AG09319 (cell line): ENCODE results near the gene RCSD1.
A peak's percentile ranks its signal among the peaks of the same experiment; 100 is the strongest.

Source experiments
- DNase-seq: peaks from one replicate; pipeline ENCODE4 v3.0.0-alpha.2; 2010; ENCODE audit warnings: low read depth; ENCODE audit errors: extremely low read depth
- CTCF ChIP-seq: IDR thresholded peaks from 2 replicates; pipeline ENCODE4 v1.5.1; 2011; ENCODE audit warnings: low read depth, mild to moderate bottlenecking, inconsistent platforms, low read length, moderate library complexity

RCSD1 gene

DNA sequence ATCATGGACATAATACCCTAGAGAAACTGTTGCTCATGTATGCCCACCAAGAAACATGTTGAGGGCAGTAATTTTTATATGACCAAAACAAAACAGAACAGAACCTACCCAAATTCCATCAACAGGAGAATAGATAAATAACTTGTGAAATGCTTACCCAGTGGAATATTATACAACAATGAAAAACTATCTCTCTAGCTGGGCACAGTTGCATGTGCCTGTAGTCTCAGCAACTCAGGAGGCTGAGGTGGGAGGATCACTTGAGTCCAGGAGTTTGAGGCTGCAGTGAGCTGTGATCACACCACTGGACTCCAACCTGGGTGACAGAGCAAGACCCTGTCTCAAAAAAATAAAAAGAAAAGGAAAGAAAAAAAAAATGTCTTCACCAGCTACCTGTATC is 37.6 kb upstream of the RCSD1 start:
- no peak for TF ChIP-seq CTCF
- DNase-seq: no peak

GRCh38 chr1:167593860-167594259 is 36.2 kb upstream of the RCSD1 start:
- TF ChIP-seq CTCF: no peak
- DNase-seq: no peak

DNA sequence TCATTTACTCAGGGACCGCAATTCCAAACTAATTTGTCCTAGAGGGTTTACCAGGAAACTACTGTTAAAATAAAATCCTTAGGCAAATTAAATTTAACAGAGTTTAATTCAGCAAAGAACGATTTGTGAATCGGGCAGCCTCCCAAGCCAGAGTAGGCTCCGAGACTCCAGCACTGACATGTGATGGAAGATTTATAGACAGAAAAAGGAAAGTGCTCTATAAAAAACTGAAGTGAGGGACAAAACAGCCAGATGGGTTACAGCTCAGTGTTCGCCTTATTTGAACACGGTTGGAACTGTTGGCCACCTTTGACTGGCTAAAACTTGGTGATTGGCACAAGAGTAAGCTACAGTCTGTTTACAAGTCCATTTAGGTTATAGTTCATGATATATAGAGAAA is 35.2 kb upstream of the RCSD1 start:
- DNase-seq: no peak

DNA sequence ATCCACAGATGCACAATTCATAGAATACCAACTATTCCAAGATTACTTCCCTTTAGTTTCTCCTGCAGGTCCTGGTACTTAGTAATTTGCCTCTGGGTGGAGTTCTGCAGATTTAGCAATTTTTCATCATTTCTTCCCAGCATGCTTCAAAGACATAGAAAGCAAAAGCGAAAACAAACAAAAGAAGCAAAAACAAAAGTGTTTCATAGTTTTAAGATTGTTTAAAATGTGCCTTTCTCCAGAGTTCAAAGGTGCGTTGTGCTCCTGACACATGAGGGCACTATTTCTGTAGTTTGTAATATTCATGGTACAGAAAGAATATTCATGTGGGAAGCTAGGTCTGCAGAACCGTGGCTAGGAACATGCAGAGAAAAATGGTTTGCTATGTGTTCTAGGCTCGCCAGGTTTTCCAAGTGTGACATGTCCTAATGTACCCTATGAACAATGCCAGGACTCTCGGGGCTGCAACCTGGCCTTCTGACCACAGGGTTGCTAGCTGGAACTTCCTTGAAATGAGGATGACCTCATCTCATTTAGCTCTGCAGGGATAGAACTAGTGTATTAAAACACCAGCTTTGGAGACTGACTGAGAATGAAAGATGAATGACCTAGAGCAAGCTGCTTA is 30.0 kb upstream of the RCSD1 start:
- no peak for DNase-seq
- TF ChIP-seq CTCF: peak; percentile 65

More for the DNA sequence above, 35.2 kb upstream of the RCSD1 start:
- TF ChIP-seq CTCF: no peak

DNA sequence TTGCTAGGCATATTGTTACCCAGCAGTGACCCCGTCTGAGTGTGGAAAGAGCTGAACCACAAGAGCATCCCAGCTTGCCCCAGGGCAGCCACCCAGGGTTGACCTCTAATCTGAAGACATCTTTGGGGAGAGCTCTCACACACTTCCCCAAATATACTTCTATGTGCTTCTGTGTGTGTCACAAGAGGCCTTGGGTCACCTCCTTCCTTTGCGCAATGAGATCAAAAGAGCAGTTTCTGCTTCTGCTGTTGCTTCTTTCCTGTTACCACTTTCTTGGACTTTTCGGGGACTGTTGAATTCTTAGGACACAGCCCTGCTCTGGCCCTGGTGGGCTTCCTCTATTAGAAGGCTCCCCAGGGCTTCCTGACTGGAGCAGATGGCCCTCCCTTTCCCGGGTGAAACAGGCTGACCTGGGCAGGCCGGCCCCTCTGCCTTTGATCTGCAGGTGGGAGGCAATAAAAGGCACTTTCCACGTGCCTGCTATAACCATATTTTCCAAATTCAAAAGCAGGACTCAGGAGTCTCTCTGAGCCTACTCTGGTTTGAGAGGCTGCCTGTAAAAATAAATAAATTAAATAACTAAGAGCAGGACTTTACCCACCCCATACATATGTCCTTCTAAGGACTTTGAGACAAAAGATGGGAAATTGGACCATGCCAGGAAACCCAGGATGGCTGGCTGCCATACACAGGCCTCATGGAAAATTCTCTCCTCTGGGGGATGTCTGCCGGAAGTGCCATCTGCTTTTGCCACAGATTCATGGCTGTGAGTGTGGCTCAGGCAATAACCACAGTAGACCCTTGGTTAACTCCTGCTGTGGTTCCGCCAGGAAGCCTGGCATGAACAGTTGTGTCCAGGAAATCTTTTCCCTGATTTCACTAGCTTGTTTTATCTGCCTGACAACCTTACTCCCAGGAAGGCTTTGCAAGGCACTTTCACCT is 28.3 kb upstream of the RCSD1 start:
- DNase-seq: no peak
- TF ChIP-seq CTCF: no peak

DNA sequence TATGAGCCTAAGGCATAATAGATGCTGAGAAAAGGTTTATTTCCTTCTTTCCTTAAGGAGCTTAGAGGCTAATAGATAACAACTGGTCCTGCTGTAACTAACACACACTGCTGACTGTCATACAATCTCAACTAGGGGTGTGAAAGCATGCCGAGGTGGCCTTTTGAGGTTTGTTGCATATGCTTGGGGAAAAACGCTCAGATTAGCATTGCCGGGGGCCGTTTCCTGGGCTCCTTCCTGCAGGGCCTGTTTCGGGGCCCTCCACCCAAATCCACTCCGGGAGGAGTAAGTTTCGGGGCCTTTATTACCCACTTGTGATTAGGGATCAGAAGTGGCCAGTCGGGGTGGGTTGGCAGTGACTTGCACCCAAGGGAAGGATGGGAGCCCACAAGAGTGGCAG is 27.2 kb upstream of the RCSD1 start:
- DNase-seq: no peak
- no peak for TF ChIP-seq CTCF

- no peak for DNase-seq
- no peak for TF ChIP-seq CTCF
Observed at GRCh38 chr1:167605576-167605975, 24.5 kb upstream of the RCSD1 start.
